HepG2 (cell line): ENCODE results near the gene RNASE11. TPM values are rescaled to one million over a fixed set of nuclear protein-coding genes. Genes with fewer than 3 reads are reported as not detected.

Experiments
- ATAC-seq: fragments of 200-7000 bp; cut with Tn5 transposase; 3 replicates; pipeline ENCODE4 v1.9.1; 2020; ENCODE audit warnings: mild to moderate bottlenecking, moderate library complexity
- BruUV-seq: library from RNA; stranded (reverse); fragments of 400-500 nt; replicated peaks from 2 replicates; lab custom pipeline; 2021; lab: Mats Ljungman, UMichigan
- CTCF ChIA-PET: fragments of 300-600 bp; formaldehyde crosslinking; extraction: SDS; loops from one replicate; lab custom pipeline; 2021; ENCODE audit warnings: low total read pairs, inconsistent platforms, low intra/inter-chr PET ratio; lab: Yijun Ruan, JAX
- POLR2A ChIA-PET: fragments of 350-600 bp; sonication (Branson Sonifier 250); formaldehyde crosslinking; loops from one replicate; lab custom pipeline; 2020; ENCODE audit warnings: antibody characterized with exemption, inconsistent platforms; lab: Yijun Ruan, JAX
- DNase-seq: peaks from one replicate; pipeline ENCODE4 v3.0.0-alpha.2; 2015; ENCODE audit warnings: low spot score
- FAIRE-seq: peaks from 3 replicates; lab custom pipeline; 2011; peaks lifted over from hg19 to GRCh38; lab: Jason Lieb, UNC
- H2AFZ ChIP-seq: one replicate; pipeline ENCODE4 v1.6.1; 2011; ENCODE audit warnings: low read length, inconsistent platforms
- H3K27ac ChIP-seq: fragments of 300-600 bp; 3 replicates; pipeline ENCODE4 v1.8.0; 2011; ENCODE audit warnings: mixed run types, mild to moderate bottlenecking, mixed read lengths, low read length, inconsistent platforms; ENCODE audit not compliant: insufficient read depth; ENCODE audit errors: extremely low read length
- H3K27me3 ChIP-seq, 2 experiments: fragments of 200-600 bp in 1 of 2; 2 replicates in 1 of 2; 3 replicates in 1 of 2; pipeline versions ENCODE4 v1.6.0 to v1.8.0; 2011; ENCODE audit warnings: low read length in 2 of 2, mild to moderate bottlenecking in 2 of 2, moderate library complexity in 2 of 2, inconsistent platforms in 1 of 2; ENCODE audit not compliant: insufficient read depth in 2 of 2, control insufficient read depth in 1 of 2
- H3K36me3 ChIP-seq, 2 experiments: fragments of 200-600 bp in 1 of 2; replicated peaks in 1 of 2; 2 replicates in 1 of 2; 3 replicates in 1 of 2; pipeline versions ENCODE4 v1.5.1 to v1.8.0; 2011; ENCODE audit warnings: low read length in 2 of 2, inconsistent platforms in 1 of 2; ENCODE audit not compliant: insufficient read depth in 2 of 2, control insufficient read depth in 1 of 2
- H3K4me1 ChIP-seq: 2 replicates; pipeline ENCODE4 v1.5.1; 2012; ENCODE audit warnings: low read length, inconsistent platforms; ENCODE audit not compliant: insufficient read depth
- H3K4me2 ChIP-seq: 2 replicates; pipeline ENCODE4 v1.6.0; 2011; ENCODE audit warnings: low read depth, low read length, inconsistent platforms
- H3K4me3 ChIP-seq, 3 experiments: fragments of 200-600 bp in 1 of 3; sonication (generic), shearing (Covaris generic) in 1 of 3; replicated peaks in 1 of 3; 2 replicates each; pipeline ENCODE4 v1.5.1; 2011 to 2016; ENCODE audit warnings: low read length in 3 of 3, inconsistent platforms in 2 of 3, low read depth in 2 of 3, mild to moderate bottlenecking in 2 of 3, control low read depth in 1 of 3, mixed read lengths in 1 of 3; ENCODE audit not compliant: insufficient read depth in 1 of 3
- H3K79me2 ChIP-seq: one replicate; pipeline ENCODE4 v1.6.1; 2011; ENCODE audit warnings: low read length, inconsistent platforms; ENCODE audit not compliant: insufficient read depth
- H3K9ac ChIP-seq: 2 replicates; pipeline ENCODE4 v1.6.0; 2011; ENCODE audit warnings: mild to moderate bottlenecking, low read depth, low read length, inconsistent platforms; ENCODE audit not compliant: insufficient read depth
- H3K9me3 ChIP-seq: 2 replicates; pipeline ENCODE4 v1.5.1; 2012; ENCODE audit warnings: mild to moderate bottlenecking, low read length
- H4K20me1 ChIP-seq: 2 replicates; pipeline ENCODE4 v1.6.0; 2011; ENCODE audit warnings: inconsistent platforms, mild to moderate bottlenecking, low read length, moderate library complexity; ENCODE audit not compliant: insufficient read depth
- BORCS8-MEF2B ChIP-seq: sonication (generic); formaldehyde crosslinking; IDR thresholded peaks from 2 replicates; pipeline ENCODE4 v1.8.0; 2022; ENCODE audit warnings: mild to moderate bottlenecking, missing genetic modification reagents
- HOXA9 ChIP-seq: sonication (generic); formaldehyde crosslinking; IDR thresholded peaks from 2 replicates; pipeline ENCODE4 v1.8.1; 2022; ENCODE audit warnings: missing genetic modification reagents, mild to moderate bottlenecking, moderate library complexity, borderline replicate concordance
- MIER2 ChIP-seq: IDR thresholded peaks from 2 replicates; pipeline ENCODE4 v1.6.1; 2016; ENCODE audit warnings: missing biosample characterization, missing genetic modification reagents
- RFXAP ChIP-seq: sonication (generic); formaldehyde crosslinking; IDR thresholded peaks from 2 replicates; pipeline ENCODE4 v1.4.0; 2020; ENCODE audit warnings: missing genetic modification reagents, borderline replicate concordance
- SMAD3 ChIP-seq: sonication (generic); formaldehyde crosslinking; IDR thresholded peaks from 2 replicates; pipeline ENCODE4 v1.4.0; 2020; ENCODE audit warnings: missing genetic modification reagents
- SRY ChIP-seq: sonication (generic); formaldehyde crosslinking; IDR thresholded peaks from 2 replicates; pipeline ENCODE4 v1.8.0; 2022; ENCODE audit warnings: mild to moderate bottlenecking, missing genetic modification reagents
- ZNF335 ChIP-seq: sonication (generic); formaldehyde crosslinking; IDR thresholded peaks from 2 replicates; pipeline ENCODE4 v1.4.0; 2020; ENCODE audit warnings: missing genetic modification reagents
- ZNF720 ChIP-seq: sonication (generic); formaldehyde crosslinking; IDR thresholded peaks from 2 replicates; pipeline ENCODE4 v1.4.0; 2020; ENCODE audit warnings: missing genetic modification reagents
- ZNF841 ChIP-seq: sonication (generic); formaldehyde crosslinking; IDR thresholded peaks from 2 replicates; pipeline ENCODE4 v1.8.1; 2023; ENCODE audit warnings: missing genetic modification reagents, borderline replicate concordance
- WGBS: methylation state at CpG from one replicate; pipeline ENCODE4 v1.1.6; 2017; ENCODE audit warnings: low lambda C conversion rate; 5-methylcytosine and 5-hydroxymethylcytosine counted together
- in situ Hi-C: cut with HindIII; loops from 2 replicates; pipeline ENCODE4 v1.10.0; 2017; ENCODE audit warnings: low pct_unique_long_range_greater_than_20kb; ENCODE audit not compliant: extremely low pct_ligation_motif_present
- intact Hi-C: fragments of 100-400 bp; cut with micrococcal nuclease; formaldehyde crosslinking; loops from one replicate; pipeline ENCODE4 v1.10.0; 2022; ENCODE audit not compliant: unreplicated experiment
- polyA plus RNA-seq, 8 experiments: library from polyadenylated mRNA; depleted of rRNA in 3 of 8; stranded (reverse) in 7 of 8; unstranded in 1 of 8; fragments of >200 nt; fragmentation: Illumina TruSeq in 4 of 8; extraction: Trizol in 4 of 8; gene quantifications; 2 replicates each; pipeline versions ENCODE4 v1.2.1 to v1.2.3, GENCODE V29; 2011 to 2016; ENCODE audit warnings: low read depth in 4 of 8, missing spikeins in 1 of 8, mixed read lengths in 1 of 8; ENCODE audit not compliant: insufficient read depth in 1 of 8
- total RNA-seq, 5 experiments: library from RNA; depleted of rRNA; stranded (reverse); fragments of >200 nt; fragmentation: Illumina TruSeq; extraction: Trizol; gene quantifications; 2 replicates each; pipeline ENCODE4 v1.2.3, GENCODE V29; 2016; ENCODE audit warnings: low read depth in 1 of 5
- TF ChIP-seq, protein P1 (sequence below): sonication (generic); formaldehyde crosslinking; IDR thresholded peaks from 2 replicates; pipeline ENCODE4 v1.4.0; 2020; ENCODE audit warnings: missing genetic modification reagents
- TF ChIP-seq, protein P2 (sequence below): sonication (generic); formaldehyde crosslinking; IDR thresholded peaks from 2 replicates; pipeline ENCODE4 v1.8.0; 2022; ENCODE audit warnings: missing genetic modification reagents, mild to moderate bottlenecking, inconsistent platforms, borderline replicate concordance
- TF ChIP-seq, protein P3 (sequence below), 2 experiments: IDR thresholded peaks; 2 replicates each; pipeline ENCODE4 v1.6.1; 2011 to 2012; ENCODE audit warnings: low read length in 2 of 2, borderline replicate concordance in 1 of 2, low read depth in 1 of 2, mild to moderate bottlenecking in 1 of 2, moderate library complexity in 1 of 2

The RNASE11 gene
- total and polyA plus RNA-seq, 2 of the 13 experiments (the other 11 are each of a cell fraction or from before 2014, with no cell fraction given): not detected

DNA sequence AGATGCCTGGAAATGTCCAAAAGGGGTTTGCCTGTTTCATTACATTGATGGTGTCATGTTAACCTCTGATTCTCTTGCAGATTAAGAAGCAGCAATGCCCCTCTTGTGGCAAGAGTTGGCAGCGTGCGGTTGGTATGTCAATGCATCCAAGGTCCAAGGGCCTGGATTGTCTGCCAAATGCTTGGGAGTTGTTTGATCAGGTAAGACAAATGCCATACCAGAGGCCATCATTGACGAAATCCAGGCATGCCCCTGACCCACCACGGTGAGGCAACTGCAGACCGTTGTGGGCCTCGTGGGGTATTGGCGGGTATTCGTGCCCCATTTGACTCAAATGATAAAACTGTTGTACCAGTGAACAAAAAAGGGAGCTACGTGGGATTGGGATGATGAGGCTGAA, 14.8 kb upstream of the RNASE11 start (continued):
- TF ChIP-seq BORCS8-MEF2B (CRISPR knock-in tag) (no peak), SRY (CRISPR knock-in tag) (no peak), ZNF720 (no peak), ZNF335 (CRISPR knock-in tag) (no peak), SMAD3 (no peak)
- TF ChIP-seq, protein P1, sequence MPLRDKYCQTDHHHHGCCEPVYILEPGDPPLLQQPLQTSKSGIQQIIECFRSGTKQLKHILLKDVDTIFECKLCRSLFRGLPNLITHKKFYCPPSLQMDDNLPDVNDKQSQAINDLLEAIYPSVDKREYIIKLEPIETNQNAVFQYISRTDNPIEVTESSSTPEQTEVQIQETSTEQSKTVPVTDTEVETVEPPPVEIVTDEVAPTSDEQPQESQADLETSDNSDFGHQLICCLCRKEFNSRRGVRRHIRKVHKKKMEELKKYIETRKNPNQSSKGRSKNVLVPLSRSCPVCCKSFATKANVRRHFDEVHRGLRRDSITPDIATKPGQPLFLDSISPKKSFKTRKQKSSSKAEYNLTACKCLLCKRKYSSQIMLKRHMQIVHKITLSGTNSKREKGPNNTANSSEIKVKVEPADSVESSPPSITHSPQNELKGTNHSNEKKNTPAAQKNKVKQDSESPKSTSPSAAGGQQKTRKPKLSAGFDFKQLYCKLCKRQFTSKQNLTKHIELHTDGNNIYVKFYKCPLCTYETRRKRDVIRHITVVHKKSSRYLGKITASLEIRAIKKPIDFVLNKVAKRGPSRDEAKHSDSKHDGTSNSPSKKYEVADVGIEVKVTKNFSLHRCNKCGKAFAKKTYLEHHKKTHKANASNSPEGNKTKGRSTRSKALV (CRISPR knock-in tag): no peak
- TF ChIP-seq, protein P2, sequence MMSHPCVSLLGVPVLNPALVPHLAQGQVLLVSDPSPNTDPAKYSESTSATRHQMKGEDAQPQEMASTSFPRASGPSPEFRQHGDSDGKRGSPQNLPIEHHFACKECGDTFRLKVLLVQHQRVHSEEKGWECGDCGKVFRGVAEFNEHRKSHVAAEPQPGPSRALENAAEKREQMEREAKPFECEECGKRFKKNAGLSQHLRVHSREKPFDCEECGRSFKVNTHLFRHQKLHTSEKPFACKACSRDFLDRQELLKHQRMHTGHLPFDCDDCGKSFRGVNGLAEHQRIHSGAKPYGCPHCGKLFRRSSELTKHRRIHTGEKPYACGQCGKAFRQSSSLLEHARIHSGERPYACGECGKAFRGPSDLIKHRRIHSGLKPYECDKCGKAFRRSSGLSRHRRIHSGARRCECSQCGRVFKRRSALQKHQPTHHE (CRISPR knock-in tag): no peak

DNA sequence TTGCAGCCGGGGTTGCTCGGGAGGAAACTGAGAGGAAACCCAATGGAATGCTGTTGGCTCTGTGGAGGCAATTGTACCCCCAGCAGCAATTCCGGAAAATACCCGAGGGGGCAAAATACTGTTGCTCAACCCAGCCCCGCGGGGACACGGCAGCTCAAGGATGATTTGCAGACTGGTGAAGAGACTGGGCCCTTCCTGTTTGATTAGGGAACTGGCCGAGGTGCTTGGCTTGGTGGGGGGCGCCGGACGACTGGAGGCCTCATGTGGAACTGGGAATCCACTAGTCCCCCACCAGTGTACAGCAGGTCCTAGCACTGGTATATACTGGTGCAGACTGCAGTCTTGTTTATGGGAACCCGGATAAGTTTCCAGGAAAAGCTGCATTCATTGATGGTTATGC, 13.7 kb upstream of the RNASE11 start:
- FAIRE-seq (no peak), DNase-seq (no peak), ATAC-seq (no peak)
- Histone ChIP-seq H3K9me3 (no peaks in the 10 kb centered on the region), H3K79me2 (no peaks in the 10 kb centered on the region), H2AFZ (no peak overlapping the region), H3K27me3 (peaks cover 0 to 3% of the 10 kb centered on the region in 2 experiments; a peak in 2 of 5 replicates), H3K9ac (no peak overlapping the region), H3K4me3 (peak overlapping the region in 1 of 3 experiments; percentile 26; a peak in 1 of 6 replicates), H3K4me2 (peak overlapping the region; percentile 59), H4K20me1 (no peaks in the 10 kb centered on the region), H3K36me3 (no peaks in the 10 kb centered on the region)
- intact Hi-C loops: no loop called here
- ChIA-PET CTCF (no interaction called here), POLR2A (no interaction called here)
- WGBS: 20% methylated on average over 8 of the region's 12 CpGs
- TF ChIP-seq HOXA9 (CRISPR knock-in tag): no peak
- TF ChIP-seq ZNF841: no peak
- no peak for TF ChIP-seq RFXAP (CRISPR knock-in tag)
- TF ChIP-seq MIER2 (CRISPR knock-in tag): 0 out of 2 replicates have a peak, but pooled peaks have one; percentile 35
- TF ChIP-seq, protein P3, sequence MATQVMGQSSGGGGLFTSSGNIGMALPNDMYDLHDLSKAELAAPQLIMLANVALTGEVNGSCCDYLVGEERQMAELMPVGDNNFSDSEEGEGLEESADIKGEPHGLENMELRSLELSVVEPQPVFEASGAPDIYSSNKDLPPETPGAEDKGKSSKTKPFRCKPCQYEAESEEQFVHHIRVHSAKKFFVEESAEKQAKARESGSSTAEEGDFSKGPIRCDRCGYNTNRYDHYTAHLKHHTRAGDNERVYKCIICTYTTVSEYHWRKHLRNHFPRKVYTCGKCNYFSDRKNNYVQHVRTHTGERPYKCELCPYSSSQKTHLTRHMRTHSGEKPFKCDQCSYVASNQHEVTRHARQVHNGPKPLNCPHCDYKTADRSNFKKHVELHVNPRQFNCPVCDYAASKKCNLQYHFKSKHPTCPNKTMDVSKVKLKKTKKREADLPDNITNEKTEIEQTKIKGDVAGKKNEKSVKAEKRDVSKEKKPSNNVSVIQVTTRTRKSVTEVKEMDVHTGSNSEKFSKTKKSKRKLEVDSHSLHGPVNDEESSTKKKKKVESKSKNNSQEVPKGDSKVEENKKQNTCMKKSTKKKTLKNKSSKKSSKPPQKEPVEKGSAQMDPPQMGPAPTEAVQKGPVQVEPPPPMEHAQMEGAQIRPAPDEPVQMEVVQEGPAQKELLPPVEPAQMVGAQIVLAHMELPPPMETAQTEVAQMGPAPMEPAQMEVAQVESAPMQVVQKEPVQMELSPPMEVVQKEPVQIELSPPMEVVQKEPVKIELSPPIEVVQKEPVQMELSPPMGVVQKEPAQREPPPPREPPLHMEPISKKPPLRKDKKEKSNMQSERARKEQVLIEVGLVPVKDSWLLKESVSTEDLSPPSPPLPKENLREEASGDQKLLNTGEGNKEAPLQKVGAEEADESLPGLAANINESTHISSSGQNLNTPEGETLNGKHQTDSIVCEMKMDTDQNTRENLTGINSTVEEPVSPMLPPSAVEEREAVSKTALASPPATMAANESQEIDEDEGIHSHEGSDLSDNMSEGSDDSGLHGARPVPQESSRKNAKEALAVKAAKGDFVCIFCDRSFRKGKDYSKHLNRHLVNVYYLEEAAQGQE (IDR thresholded peaks at IDR 0.05; ENCODE audit: borderline replicate concordance in 1 of 2, low read depth in 1 of 2, low read length in 2 of 2): peak in 1 of 2 experiments; percentile 71; a peak in 3 of 4 replicates
- TF ChIP-seq, all 625 proteins: peak for 2
- in situ Hi-C loops: loop anchor here (25.0 kb wide), 1 partner anchor 139 kb away; the partner anchor contains the start of genes APEX1, OSGEP, PIP4P1 and PNP
- no TSS peak for BruUV-seq
- Histone ChIP-seq H3K4me1 (peaks cover 14% of the 10 kb centered on the region), H3K27ac (no peak overlapping the region)
